Measurements from ENCODE around the gene HSD3B2. TPM values are rescaled to one million over a fixed set of nuclear protein-coding genes. Genes with fewer than 3 reads are reported as not detected.
"Not testable (repeated sequence)": the region's sequence is repeated elsewhere in the genome, so short reads cannot be mapped to it uniquely, and the experiment has no call there.

HSD3B2 gene
- total and polyA plus RNA-seq, 2 donors from 2014 or later = 0.60 TPM; not detected in 1

DNA sequence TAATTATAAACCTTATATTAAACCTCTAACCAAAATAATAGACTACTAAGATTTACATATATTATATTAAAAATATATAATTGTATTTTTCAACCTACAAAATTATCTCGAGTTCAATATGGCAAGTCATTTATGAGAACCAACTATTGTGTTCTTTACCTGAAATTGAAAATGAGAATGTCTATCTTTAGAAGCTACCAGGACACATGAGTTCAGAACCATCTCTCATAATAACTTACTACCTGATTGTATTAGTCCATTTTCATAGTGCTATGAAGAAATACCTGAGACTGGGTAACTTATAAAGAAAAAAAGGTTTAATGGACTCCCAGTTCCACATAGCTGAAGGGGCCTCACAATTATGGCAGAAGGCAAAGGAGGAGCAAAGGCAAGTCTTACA lies 39.6 kb upstream of the HSD3B2 start:
- no peak overlapping the region for H3K9ac ChIP-seq (ENCODE audit: low read length in 3 of 3)
- no peaks in the 10 kb centered on the region for H3K9me3 ChIP-seq (ENCODE audit: control insufficient read depth in 2 of 3, insufficient read depth in 1 of 3, low read length in 3 of 3)
- intact Hi-C loops (cut with DNase I) = no loop called here
- peaks cover 0 to 2% (median 0%) of the 10 kb centered on the region in 3 donors for H3K4me1 ChIP-seq (ENCODE audit: control insufficient read depth in 2 of 3, insufficient read depth in 2 of 3, low read depth in 1 of 3, low read length in 3 of 3)
- DNase-seq (no peak), FAIRE-seq (no peak)
- no peak overlapping the region for H3K27ac ChIP-seq (ENCODE audit: low read depth in 2 of 2, low read length in 2 of 2)
- TF ChIP-seq, protein P1, sequence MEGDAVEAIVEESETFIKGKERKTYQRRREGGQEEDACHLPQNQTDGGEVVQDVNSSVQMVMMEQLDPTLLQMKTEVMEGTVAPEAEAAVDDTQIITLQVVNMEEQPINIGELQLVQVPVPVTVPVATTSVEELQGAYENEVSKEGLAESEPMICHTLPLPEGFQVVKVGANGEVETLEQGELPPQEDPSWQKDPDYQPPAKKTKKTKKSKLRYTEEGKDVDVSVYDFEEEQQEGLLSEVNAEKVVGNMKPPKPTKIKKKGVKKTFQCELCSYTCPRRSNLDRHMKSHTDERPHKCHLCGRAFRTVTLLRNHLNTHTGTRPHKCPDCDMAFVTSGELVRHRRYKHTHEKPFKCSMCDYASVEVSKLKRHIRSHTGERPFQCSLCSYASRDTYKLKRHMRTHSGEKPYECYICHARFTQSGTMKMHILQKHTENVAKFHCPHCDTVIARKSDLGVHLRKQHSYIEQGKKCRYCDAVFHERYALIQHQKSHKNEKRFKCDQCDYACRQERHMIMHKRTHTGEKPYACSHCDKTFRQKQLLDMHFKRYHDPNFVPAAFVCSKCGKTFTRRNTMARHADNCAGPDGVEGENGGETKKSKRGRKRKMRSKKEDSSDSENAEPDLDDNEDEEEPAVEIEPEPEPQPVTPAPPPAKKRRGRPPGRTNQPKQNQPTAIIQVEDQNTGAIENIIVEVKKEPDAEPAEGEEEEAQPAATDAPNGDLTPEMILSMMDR (IDR thresholded peaks at IDR 0.05; ENCODE audit: borderline replicate concordance, extremely low read depth, insufficient read depth) = no peak
- no peaks in the 10 kb centered on the region for H3K27me3 ChIP-seq (ENCODE audit: control insufficient read depth, insufficient read depth, low read length)
- no peak overlapping the region for H3K4me3 ChIP-seq (ENCODE audit: low read length in 3 of 3)
- H3K36me3 ChIP-seq (ENCODE audit: control insufficient read depth in 2 of 3, insufficient read depth in 3 of 3, low read length in 3 of 3) = no peaks in the 10 kb centered on the region

- Histone ChIP-seq H3K9me3 (ENCODE audit: control insufficient read depth in 2 of 3, insufficient read depth in 1 of 3, low read length in 3 of 3) (no peaks in the 10 kb centered on the region), H3K4me1 (ENCODE audit: control insufficient read depth in 2 of 3, insufficient read depth in 2 of 3, low read depth in 1 of 3, low read length in 3 of 3) (peaks cover 0 to 2% (median 0%) of the 10 kb centered on the region in 3 donors), H3K4me3 (ENCODE audit: low read length in 3 of 3) (no peak overlapping the region), H3K36me3 (ENCODE audit: control insufficient read depth in 2 of 3, insufficient read depth in 3 of 3, low read length in 3 of 3) (no peaks in the 10 kb centered on the region), H3K27me3 (ENCODE audit: control insufficient read depth, insufficient read depth, low read length) (no peaks in the 10 kb centered on the region), H3K9ac (ENCODE audit: low read length in 3 of 3) (no peak overlapping the region), H3K27ac (ENCODE audit: low read depth in 2 of 2, low read length in 2 of 2) (no peak overlapping the region)
- intact Hi-C loops (cut with DNase I) = no loop called here
- FAIRE-seq = no peak
- DNase-seq = no peak
- TF ChIP-seq, protein P1 (IDR thresholded peaks at IDR 0.05; ENCODE audit: borderline replicate concordance, extremely low read depth, insufficient read depth) = no peak
Observed at GRCh38 chr1:119376594-119376993, 38.4 kb upstream of the HSD3B2 start.

DNA sequence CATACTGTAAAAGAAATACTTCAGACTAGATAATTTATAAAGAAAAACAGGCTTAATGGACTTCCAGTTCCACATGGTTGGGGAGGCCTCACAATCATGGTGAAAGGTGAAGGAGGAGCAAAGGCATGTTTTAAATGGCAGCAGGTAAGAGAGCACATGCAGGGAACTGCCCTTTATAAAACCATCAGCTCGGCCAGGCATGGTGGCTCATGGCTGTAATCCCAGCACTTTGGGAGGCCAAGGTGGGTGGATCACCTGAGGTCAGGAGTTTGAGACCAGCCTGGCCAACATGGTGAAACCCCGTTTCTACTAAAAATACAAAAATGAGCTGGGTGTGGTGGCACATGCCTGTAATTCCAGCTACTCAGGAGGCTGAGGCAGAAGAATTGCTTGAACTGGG lies 37.4 kb upstream of the HSD3B2 start:
- H3K27me3 ChIP-seq (ENCODE audit: control insufficient read depth, insufficient read depth, low read length); intact Hi-C loops (cut with DNase I); H3K36me3 ChIP-seq (ENCODE audit: control insufficient read depth in 2 of 3, insufficient read depth in 3 of 3, low read length in 3 of 3); H3K27ac ChIP-seq (ENCODE audit: low read depth in 2 of 2, low read length in 2 of 2); H3K9ac ChIP-seq (ENCODE audit: low read length in 3 of 3); H3K4me1 ChIP-seq (ENCODE audit: control insufficient read depth in 2 of 3, insufficient read depth in 2 of 3, low read depth in 1 of 3, low read length in 3 of 3); H3K4me3 ChIP-seq (ENCODE audit: low read length in 3 of 3); H3K9me3 ChIP-seq (ENCODE audit: control insufficient read depth in 2 of 3, insufficient read depth in 1 of 3, low read length in 3 of 3); DNase-seq; FAIRE-seq: not testable (repeated sequence)

GRCh38 chr1:119379117-119379516 lies 35.8 kb upstream of the HSD3B2 start:
- DNase-seq (no peak), FAIRE-seq (no peak)
- no peaks in the 10 kb centered on the region for H3K36me3 ChIP-seq (ENCODE audit: control insufficient read depth in 2 of 3, insufficient read depth in 3 of 3, low read length in 3 of 3)
- no peaks in the 10 kb centered on the region for H3K4me1 ChIP-seq (ENCODE audit: control insufficient read depth in 2 of 3, insufficient read depth in 2 of 3, low read depth in 1 of 3, low read length in 3 of 3)
- H3K9me3 ChIP-seq (ENCODE audit: control insufficient read depth in 2 of 3, insufficient read depth in 1 of 3, low read length in 3 of 3) = no peaks in the 10 kb centered on the region
- TF ChIP-seq, protein P1 (IDR thresholded peaks at IDR 0.05; ENCODE audit: borderline replicate concordance, extremely low read depth, insufficient read depth) = no peak
- H3K27ac ChIP-seq (ENCODE audit: low read depth in 2 of 2, low read length in 2 of 2) = no peak overlapping the region
- H3K4me3 ChIP-seq (ENCODE audit: low read length in 3 of 3) = no peak overlapping the region
- intact Hi-C loops (cut with DNase I) = no loop called here
- no peak overlapping the region for H3K9ac ChIP-seq (ENCODE audit: low read length in 3 of 3)
- H3K27me3 ChIP-seq (ENCODE audit: control insufficient read depth, insufficient read depth, low read length) = no peaks in the 10 kb centered on the region
